Panc1 (cell line): ENCODE results near the gene SLC4A11.

Source experiments
- POLR2AphosphoS5 ChIP-seq: IDR thresholded peaks from 2 replicates; pipeline ENCODE4 v1.6.1; 2012; ENCODE audit warnings: mild to moderate bottlenecking, low read depth, low read length, moderate library complexity
- SIN3A ChIP-seq: IDR thresholded peaks from 2 replicates; pipeline ENCODE4 v1.6.1; 2012; ENCODE audit warnings: low read depth, mild to moderate bottlenecking, low read length, moderate library complexity, borderline replicate concordance; ENCODE audit not compliant: insufficient read depth
- TF ChIP-seq, protein P1 (sequence below): fragments of 450-650 bp; IDR thresholded peaks from 2 replicates; pipeline ENCODE4 v1.5.1; 2017; ENCODE audit warnings: mild to moderate bottlenecking
- TF ChIP-seq, protein P2 (sequence below), 2 experiments: IDR thresholded peaks; 2 replicates each; pipeline ENCODE4 v1.6.1; 2011 to 2012; ENCODE audit warnings: low read depth in 2 of 2, control low read depth in 1 of 2, low read length in 1 of 2, mild to moderate bottlenecking in 1 of 2, moderate library complexity in 1 of 2; ENCODE audit not compliant: insufficient read depth in 1 of 2

DNA sequence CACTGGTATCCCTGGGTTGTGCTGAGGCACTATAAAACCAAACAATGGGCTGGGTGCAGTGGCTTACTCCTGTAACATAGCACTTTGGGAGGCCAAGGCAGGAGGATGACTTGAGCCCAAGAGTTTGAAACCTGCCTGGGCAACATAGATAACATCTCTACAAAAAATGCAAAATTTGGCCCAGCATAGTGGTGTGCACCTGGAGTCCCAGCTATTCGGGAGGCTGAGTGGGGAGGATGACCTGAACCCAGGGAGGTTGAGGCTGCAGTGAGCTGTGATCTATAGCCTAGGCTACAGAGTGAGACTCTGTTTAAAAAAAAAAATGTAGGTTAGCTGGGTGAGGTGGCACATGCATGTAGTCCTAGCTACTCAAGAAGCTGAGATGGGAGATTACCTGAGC lies 7.7 kb upstream of the SLC4A11 start:
- TF ChIP-seq, protein P1, sequence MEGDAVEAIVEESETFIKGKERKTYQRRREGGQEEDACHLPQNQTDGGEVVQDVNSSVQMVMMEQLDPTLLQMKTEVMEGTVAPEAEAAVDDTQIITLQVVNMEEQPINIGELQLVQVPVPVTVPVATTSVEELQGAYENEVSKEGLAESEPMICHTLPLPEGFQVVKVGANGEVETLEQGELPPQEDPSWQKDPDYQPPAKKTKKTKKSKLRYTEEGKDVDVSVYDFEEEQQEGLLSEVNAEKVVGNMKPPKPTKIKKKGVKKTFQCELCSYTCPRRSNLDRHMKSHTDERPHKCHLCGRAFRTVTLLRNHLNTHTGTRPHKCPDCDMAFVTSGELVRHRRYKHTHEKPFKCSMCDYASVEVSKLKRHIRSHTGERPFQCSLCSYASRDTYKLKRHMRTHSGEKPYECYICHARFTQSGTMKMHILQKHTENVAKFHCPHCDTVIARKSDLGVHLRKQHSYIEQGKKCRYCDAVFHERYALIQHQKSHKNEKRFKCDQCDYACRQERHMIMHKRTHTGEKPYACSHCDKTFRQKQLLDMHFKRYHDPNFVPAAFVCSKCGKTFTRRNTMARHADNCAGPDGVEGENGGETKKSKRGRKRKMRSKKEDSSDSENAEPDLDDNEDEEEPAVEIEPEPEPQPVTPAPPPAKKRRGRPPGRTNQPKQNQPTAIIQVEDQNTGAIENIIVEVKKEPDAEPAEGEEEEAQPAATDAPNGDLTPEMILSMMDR = no peak
- TF ChIP-seq, protein P2, sequence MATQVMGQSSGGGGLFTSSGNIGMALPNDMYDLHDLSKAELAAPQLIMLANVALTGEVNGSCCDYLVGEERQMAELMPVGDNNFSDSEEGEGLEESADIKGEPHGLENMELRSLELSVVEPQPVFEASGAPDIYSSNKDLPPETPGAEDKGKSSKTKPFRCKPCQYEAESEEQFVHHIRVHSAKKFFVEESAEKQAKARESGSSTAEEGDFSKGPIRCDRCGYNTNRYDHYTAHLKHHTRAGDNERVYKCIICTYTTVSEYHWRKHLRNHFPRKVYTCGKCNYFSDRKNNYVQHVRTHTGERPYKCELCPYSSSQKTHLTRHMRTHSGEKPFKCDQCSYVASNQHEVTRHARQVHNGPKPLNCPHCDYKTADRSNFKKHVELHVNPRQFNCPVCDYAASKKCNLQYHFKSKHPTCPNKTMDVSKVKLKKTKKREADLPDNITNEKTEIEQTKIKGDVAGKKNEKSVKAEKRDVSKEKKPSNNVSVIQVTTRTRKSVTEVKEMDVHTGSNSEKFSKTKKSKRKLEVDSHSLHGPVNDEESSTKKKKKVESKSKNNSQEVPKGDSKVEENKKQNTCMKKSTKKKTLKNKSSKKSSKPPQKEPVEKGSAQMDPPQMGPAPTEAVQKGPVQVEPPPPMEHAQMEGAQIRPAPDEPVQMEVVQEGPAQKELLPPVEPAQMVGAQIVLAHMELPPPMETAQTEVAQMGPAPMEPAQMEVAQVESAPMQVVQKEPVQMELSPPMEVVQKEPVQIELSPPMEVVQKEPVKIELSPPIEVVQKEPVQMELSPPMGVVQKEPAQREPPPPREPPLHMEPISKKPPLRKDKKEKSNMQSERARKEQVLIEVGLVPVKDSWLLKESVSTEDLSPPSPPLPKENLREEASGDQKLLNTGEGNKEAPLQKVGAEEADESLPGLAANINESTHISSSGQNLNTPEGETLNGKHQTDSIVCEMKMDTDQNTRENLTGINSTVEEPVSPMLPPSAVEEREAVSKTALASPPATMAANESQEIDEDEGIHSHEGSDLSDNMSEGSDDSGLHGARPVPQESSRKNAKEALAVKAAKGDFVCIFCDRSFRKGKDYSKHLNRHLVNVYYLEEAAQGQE (IDR thresholded peaks at IDR 0.05; ENCODE audit: insufficient read depth in 1 of 2, low read depth in 2 of 2, low read length in 1 of 2) = no peak
- TF ChIP-seq POLR2AphosphoS5 (no peak), SIN3A (no peak)
